Aortic smooth muscle cell (primary cell): ENCODE data around the gene ANKRD16. TPM values are rescaled to one million over a fixed set of nuclear protein-coding genes. Genes with fewer than 3 reads are reported as not detected.

Experiments used
- total RNA-seq: library from RNA; depleted of rRNA; stranded (reverse); fragments of >200 nt; gene quantifications from 2 replicates; pipeline ENCODE4 v1.2.3, GENCODE V29; 2014

The ANKRD16 gene
- 6.8 and 9.1 TPM in 2 replicates for total RNA-seq

DNA sequence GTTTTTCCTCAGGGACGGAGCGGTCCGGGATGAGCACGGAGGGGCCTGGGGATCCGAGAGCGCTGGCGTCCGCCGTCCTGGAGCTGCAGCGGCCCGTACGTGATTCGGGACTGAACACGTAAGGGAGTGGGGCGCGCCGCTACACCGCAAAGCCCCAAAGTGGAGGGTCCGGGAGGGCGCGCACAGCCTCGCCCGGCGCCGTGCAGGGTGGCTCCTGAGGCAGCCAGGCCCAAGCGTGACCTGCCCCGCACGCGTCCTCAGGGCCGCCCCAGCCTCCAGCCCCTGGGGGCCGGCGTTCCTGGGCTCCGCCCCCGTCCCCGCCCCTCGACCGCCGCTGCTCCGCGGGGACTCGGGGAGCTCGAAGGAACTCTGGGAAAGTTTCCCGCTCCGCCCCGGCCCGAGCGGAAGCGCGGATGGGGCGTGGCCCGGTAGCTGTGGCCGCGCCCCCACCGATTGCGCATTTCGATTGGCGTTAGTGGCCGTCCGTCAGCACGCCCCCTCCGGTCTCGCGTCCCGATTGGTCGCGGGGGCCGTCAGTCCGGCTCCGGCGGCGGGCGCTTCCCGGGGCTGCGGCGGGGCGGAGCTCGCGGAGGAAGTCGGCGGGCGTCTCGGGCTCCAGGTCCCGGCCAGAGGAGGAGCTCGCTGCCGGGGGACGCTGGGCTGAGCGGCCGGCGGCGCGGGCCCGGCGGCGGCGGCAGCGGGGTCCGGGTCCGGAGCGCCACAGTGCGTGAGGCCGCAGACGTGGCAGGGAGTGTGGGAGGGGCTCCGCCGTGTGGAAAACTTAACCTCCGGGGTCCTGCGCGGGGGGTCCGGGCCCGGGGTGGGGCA is at the start of gene ANKRD16, which contains the start of gene FBH1:
Gene ANKRD16 (minus strand): TSS at position 270 of the 828 bp plus-strand sequence. CDS start 539 bp downstream, outside the sequence.
Gene FBH1 (plus strand): TSS at position 620 of the 828 bp plus-strand sequence. CDS start 103 bp downstream, at position 723.

DNA sequence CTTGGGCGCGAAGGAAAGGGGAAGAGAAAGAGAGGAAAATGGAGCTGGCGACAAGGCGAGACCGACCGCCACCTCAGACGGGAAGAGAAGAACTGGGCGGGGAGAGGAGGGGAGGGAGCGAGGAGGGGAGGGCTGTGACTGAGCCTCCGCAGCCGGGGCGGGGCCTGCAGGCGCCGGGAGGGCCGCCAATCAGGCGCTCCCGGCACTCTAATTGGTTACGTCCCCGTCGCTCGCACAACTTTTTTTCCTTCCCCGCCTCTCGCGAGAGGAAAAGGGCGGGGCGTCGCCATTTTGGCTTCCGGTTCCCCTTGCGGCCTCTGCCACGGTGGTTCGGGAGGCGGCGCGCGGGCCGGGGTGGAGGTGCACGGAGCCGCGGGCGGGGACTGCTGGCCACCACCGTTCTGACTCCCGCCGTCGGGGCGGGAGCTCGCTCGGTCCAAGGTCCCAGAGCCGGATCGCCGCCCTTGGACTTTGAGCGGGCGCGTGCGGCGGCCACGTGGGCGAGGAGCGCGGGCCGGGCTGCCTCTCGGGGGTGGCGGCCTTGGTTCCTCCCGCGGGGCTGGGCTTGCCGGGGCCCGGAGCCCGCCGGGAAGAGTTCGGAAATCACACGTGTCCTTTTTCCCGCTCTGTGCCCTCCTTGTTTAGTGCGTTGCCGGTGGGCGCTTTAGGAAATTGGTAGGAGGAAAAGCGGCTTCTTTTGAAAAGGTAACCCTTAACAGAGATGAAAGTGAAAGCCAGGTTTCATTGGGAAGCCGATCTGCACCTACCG is 76.2 kb downstream of the ANKRD16 start, which contains the start of gene GDI2:
Gene GDI2 (minus strand): TSS at position 94 of the 769 bp plus-strand sequence. CDS start 176 bp downstream, outside the sequence.

Other genes starting within 250 kb of the ANKRD16 start
- 9.2 and 9.8 TPM in 2 replicates for gene ASB13, start 223.3 kb downstream of the ANKRD16 start, total RNA-seq
- 54.6 and 64.7 TPM in 2 replicates for gene TASOR2, start 205.1 kb downstream of the ANKRD16 start, total RNA-seq
- 465 and 503 TPM in 2 replicates for gene GDI2, start 76.5 kb downstream of the ANKRD16 start, total RNA-seq
- 109 and 137 TPM in 2 replicates for gene FBH1, start 350 bp upstream of the ANKRD16 start, total RNA-seq
- gene IL15RA, start 87.7 kb upstream of the ANKRD16 start, total RNA-seq, result 5.7 and 7.3 TPM in 2 replicates
- gene IL2RA, start 172.5 kb upstream of the ANKRD16 start, total RNA-seq, result not detected in 2 replicates
- gene RBM17, start 199.1 kb upstream of the ANKRD16 start, total RNA-seq, result 38.2 and 44.1 TPM in 2 replicates